GM19455 (cell line): ENCODE measurements around the gene IZUMO4.
"Not testable (repeated sequence)": the region's sequence is repeated elsewhere in the genome, so short reads cannot be mapped to it uniquely, and the experiment has no call there.

ENCODE experiments used
- ATAC-seq: cut with Tn5 transposase; IDR thresholded peaks from one replicate; pipeline ENCODE4 v1.9.1; 2021; ENCODE audit not compliant: unreplicated experiment

IZUMO4 gene

DNA sequence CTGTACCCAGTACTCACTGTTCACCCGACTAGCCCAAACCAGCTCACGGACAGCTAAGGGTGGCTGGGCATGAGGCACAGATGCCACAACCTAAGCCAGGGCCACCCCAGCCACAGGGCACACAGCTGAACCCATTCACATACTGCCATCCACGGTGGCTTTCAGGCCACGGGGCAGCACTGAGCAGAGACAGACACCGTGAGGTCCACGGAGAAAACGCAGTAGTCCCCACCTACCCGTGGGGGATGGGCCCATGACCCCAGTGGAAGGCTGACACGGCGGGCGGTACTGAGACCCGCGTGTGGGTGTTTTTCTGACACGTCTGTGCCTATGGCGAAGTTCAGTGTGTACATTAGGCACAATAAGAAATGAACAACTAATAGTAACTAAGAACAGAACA is 25.5 kb downstream of the IZUMO4 start:
- no peak for ATAC-seq

DNA sequence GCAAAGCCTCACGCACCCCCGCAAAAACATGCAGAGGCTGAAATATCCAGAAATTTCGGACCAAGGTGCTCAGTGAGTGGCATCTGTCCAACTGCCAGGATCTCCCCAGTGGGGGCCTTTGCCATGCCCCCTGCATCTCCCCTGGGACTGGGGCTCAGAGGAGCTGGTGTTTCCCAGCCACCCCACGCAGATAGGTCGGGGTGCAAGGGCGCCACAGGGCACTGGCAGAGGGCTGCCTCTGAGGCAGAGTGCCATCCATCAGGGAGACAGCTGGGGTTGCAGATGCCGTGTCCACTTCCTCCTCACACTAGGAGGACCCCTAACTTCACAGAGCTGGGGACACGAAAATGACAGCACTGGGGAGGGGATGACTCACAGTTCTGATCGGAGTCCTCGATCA is 26.3 kb downstream of the IZUMO4 start:
- ATAC-seq: no peak

- no peak for ATAC-seq
Measured at GRCh38 chr19:2123682-2124387, 27.1 kb downstream of the IZUMO4 start.

- no peak for ATAC-seq
Measured at GRCh38 chr19:2126879-2127518, 30.3 kb downstream of the IZUMO4 start.

DNA sequence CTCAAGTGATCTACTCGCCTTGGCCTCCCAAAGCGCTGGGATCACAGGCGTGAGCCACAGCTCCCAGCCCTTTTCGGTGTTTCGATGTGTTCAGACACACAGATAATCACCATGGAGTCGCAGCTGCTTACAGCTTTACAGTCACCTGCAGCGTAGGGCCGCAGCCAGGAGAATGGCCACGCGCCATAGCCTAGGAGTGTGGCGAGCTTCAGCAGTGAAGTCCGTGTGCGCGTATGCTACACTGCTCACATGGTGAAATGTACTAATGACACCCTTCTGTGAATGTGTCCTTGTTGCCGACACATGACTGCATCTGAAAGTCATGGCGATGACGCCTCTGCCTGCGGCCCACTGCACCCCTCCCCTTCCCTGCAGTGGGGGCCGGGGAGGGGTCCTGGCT is 31.0 kb downstream of the IZUMO4 start:
- no peak for ATAC-seq

DNA sequence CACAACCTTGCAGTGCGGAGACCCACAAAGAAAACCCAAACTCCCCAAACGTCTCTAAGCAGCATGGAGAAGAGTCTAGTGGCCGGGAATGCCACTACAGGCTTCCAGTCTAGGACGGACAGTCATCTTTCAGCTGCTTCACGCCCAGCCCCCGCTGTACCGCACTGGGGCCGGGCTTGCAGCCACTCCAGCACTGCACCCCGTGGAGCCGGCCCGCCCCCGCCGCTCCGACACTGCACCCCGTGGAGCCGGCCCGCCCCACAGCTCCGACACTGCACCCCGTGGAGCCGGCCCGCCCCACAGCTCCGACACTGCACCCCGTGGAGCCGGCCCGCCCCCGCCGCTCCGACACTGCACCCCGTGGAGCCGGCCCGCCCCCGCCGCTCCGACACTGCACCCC is 31.5 kb downstream of the IZUMO4 start:
- not testable (repeated sequence) for ATAC-seq

GRCh38 chr19:2129022-2129421 is 32.3 kb downstream of the IZUMO4 start:
- ATAC-seq: no peak

DNA sequence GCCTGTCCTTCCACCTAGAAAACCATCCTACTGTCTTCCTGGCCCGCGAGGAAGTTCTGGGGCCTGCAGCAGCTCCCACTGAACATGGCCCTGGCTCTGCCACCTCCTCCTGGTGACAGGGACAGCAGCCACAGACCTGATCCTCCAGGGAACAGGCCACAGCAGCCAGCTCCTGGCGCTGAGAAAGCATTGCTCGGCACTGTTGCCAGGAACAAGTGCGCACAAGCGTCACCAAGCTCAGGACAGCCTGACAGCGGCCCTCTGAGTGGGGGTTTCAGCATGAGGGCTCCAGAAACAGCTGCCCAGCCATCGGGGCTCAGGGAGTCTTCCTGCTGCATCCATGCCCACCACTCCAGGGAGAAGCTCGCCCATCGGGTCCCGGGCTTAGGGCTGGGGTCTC is 32.8 kb downstream of the IZUMO4 start:
- no peak for ATAC-seq

GRCh38 chr19:2129892-2130770 is 33.4 kb downstream of the IZUMO4 start:
- no peak for ATAC-seq

GRCh38 chr19:2131012-2131975 is 34.6 kb downstream of the IZUMO4 start:
- not testable (repeated sequence) for ATAC-seq

- ATAC-seq: no peak
Measured at GRCh38 chr19:2132191-2132590, 35.5 kb downstream of the IZUMO4 start.

DNA sequence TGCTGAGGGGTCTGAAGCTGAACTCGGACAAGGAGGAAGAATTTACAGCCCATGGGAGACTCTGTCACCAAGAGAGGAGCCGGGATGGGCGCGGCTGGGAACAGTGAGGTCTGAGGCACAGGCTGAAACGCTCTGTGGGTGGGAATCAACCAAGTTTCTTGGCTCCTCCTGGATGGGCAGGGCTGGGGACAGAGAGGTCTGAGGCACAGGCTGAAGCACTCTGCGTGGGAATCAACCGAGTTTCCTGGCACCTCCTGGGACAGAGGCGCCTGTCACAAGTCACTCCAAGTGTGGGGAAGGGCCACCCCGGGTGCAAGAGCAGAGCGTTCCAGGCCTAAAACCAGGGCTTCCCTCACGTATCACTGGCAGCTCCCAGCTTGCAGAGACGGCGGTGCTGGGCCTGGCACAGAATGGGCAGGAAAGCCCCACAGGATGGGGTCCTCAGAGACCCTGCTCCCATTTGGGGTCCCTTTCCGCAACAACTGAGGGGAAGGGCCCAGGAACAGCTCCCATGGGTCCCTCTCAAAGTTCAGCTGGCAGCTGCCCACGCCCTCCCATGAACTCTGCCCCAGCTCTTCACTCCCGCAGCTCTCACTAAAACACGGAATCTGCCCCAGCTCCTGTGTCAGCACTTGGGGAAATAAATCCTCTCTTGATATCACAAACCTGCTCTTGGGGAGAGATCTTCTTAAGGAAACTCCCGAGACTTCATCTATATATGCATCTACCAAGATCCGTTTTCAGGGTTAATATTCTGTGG is 36.2 kb downstream of the IZUMO4 start:
- ATAC-seq: no peak

GRCh38 chr19:2135474-2136402 is 39.0 kb downstream of the IZUMO4 start:
- no peak for ATAC-seq

DNA sequence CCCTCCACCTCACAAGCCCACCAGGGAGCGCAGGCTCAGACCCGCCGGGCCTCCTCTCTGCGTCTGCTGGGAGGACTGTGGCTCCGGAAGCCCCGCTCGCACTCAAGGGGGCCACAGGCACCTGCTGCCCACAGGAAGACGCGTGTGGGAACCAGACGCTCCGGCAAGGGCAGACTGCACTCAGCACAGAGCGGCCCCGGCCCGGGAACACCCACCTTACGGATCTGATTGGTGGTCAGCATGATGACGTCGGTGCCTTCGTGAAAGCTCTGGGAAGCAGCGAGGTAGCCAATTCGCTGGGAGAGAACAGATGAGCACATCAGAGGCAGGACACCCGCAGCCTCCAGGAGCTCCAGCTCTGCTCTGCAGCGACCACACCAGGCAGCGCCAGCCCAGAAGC is 40.1 kb downstream of the IZUMO4 start:
- no peak for ATAC-seq

DNA sequence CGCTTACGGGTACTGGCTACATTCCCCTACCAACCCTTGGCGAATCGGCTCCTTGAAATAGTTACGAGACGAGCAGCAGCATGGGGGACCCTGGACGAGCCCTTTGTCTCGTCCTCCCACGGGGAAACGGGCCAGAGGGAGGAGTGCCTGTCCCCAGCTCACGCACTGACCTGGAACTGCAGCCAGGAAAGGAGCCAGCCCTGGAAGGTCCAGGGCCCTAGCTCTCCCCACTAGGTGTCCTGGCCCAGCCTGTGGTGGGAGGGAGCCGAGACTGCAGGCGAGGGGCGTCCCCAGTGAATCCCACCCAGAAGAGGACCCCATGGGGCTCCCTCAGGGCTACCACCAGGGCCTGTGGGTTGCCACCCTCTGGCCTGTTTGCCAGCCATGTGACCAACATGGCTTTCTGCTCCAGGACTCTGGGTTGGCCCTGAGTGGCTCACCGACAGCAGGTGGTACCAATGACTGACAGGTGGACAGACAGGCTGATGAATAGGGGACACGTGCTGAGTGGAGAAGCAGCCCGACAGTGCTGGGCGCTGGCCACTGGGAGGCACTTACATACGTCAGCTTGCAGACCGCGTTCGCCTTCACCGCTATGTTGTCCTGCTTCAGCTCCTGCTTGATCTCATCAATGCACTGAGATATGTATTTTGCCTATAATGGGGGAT is 41.5 kb downstream of the IZUMO4 start:
- no peak for ATAC-seq

DNA sequence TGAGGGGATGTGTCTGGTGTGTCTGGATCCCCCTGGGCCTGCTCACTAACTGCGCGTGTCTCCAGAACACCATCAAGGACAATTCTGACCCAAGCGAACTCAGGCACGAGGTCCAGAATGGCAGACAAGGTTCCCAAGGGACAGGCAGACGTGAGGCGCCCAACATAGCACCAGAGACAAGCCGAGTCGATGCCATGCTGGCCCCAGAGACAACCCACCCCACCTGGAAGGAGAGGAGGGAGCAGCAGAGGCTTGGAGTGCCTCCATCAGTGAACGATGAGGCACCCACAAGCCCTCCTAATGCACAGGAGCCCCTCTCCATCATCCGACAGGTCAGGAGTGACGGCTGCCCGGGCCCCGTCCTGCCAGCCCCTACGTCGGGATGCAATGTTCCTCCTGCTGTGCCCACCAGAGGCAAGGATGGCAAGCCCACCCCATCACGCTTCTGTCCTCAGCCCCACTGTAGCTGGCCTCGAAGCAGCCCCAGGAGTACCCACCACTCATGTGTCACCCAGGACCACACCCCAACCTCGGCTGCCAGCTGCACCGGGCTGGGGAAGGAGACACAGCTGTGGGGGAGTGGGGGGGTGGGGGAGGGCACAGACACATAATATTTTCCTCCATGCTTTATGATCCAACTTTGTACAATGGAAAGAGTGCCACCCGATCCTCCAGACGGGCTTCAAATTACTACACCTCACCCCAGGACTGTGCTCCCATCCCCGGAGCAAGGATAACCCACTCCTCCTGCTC is 42.8 kb downstream of the IZUMO4 start:
- ATAC-seq: no peak

- ATAC-seq: no peak
Measured at GRCh38 chr19:2140138-2140569, 43.4 kb downstream of the IZUMO4 start.
